H9 (cell line): ENCODE measurements around the gene STK24. TPM values are rescaled to one million over a fixed set of nuclear protein-coding genes. Genes with fewer than 3 reads are reported as not detected.
"Not testable (repeated sequence)": the region's sequence is repeated elsewhere in the genome, so short reads cannot be mapped to it uniquely, and the experiment has no call there.

Source experiments
- DNase-seq: peaks from one replicate; pipeline ENCODE4 v3.0.0-alpha.2; 2017
- H2AFZ ChIP-seq: one replicate; pipeline ENCODE4 v1.6.1; 2013; ENCODE audit warnings: mild to moderate bottlenecking, low read length, control low read depth, moderate library complexity
- H2AK5ac ChIP-seq: 2 replicates; pipeline ENCODE4 v1.6.1; 2013; ENCODE audit warnings: low read length, control low read depth, mixed read lengths; ENCODE audit not compliant: insufficient read length
- H2BK120ac ChIP-seq: one replicate; pipeline ENCODE4 v1.6.1; 2013; ENCODE audit warnings: low read depth, mild to moderate bottlenecking, low read length, control low read depth, inconsistent platforms; ENCODE audit not compliant: poor library complexity, severe bottlenecking
- H2BK12ac ChIP-seq: 2 replicates; pipeline ENCODE4 v1.6.1; 2013; ENCODE audit warnings: low read length, control low read depth, mixed read lengths, low read depth; ENCODE audit not compliant: insufficient read length
- H2BK15ac ChIP-seq: 2 replicates; pipeline ENCODE4 v1.6.1; 2013; ENCODE audit warnings: low read depth, low read length, control low read depth
- H2BK20ac ChIP-seq: one replicate; pipeline ENCODE4 v1.6.1; 2013; ENCODE audit warnings: low read depth, mild to moderate bottlenecking, low read length, control low read depth, inconsistent platforms; ENCODE audit not compliant: poor library complexity, severe bottlenecking
- H2BK5ac ChIP-seq: 2 replicates; pipeline ENCODE4 v1.6.1; 2013; ENCODE audit warnings: low read length, control low read depth, mixed read lengths; ENCODE audit not compliant: insufficient read length
- H3K14ac ChIP-seq: 2 replicates; pipeline ENCODE4 v1.6.1; 2013; ENCODE audit warnings: low read length, control low read depth; ENCODE audit not compliant: insufficient read depth
- H3K18ac ChIP-seq: 2 replicates; pipeline ENCODE4 v1.6.1; 2013; ENCODE audit warnings: low read depth, mild to moderate bottlenecking, mixed read lengths, low read length, control low read depth; ENCODE audit not compliant: insufficient read length
- H3K23ac ChIP-seq: 2 replicates; pipeline ENCODE4 v1.6.1; 2013; ENCODE audit warnings: low read length, control low read depth, mixed read lengths, low read depth; ENCODE audit not compliant: insufficient read length
- H3K23me2 ChIP-seq: 2 replicates; pipeline ENCODE4 v1.6.1; 2013; ENCODE audit warnings: low read depth, mild to moderate bottlenecking, mixed read lengths, low read length, control low read depth; ENCODE audit not compliant: insufficient read length, poor library complexity, severe bottlenecking
- H3K27ac ChIP-seq: 2 replicates; pipeline ENCODE4 v1.5.1; 2013; ENCODE audit warnings: low read length, control low read depth, mixed read lengths, low read depth; ENCODE audit not compliant: insufficient read length
- H3K27me3 ChIP-seq: 2 replicates; pipeline ENCODE4 v1.6.1; 2013; ENCODE audit warnings: low read length, control low read depth, inconsistent platforms; ENCODE audit not compliant: insufficient read depth
- H3K4ac ChIP-seq: 2 replicates; pipeline ENCODE4 v1.6.1; 2013; ENCODE audit warnings: low read depth, mild to moderate bottlenecking, control low read depth, inconsistent platforms, low read length, moderate library complexity
- H3K4me1 ChIP-seq: 2 replicates; pipeline ENCODE4 v1.6.1; 2013; ENCODE audit warnings: low read length, control low read depth, inconsistent platforms; ENCODE audit not compliant: insufficient read depth
- H3K4me2 ChIP-seq: 2 replicates; pipeline ENCODE4 v1.6.1; 2013; ENCODE audit warnings: low read length, control low read depth, mixed read lengths; ENCODE audit not compliant: insufficient read length, insufficient read depth
- H3K56ac ChIP-seq: 2 replicates; pipeline ENCODE4 v1.6.1; 2013; ENCODE audit warnings: low read depth, mild to moderate bottlenecking, mixed read lengths, low read length, control low read depth; ENCODE audit not compliant: insufficient read length
- H3K79me1 ChIP-seq: 2 replicates; pipeline ENCODE4 v1.6.1; 2013; ENCODE audit warnings: low read depth, mild to moderate bottlenecking, moderate library complexity, low read length, control low read depth, inconsistent platforms; ENCODE audit not compliant: insufficient read depth, poor library complexity, severe bottlenecking
- H3K79me2 ChIP-seq: 2 replicates; pipeline ENCODE4 v1.6.1; 2013; ENCODE audit warnings: low read length, control low read depth, inconsistent platforms; ENCODE audit not compliant: insufficient read depth
- H3K9ac ChIP-seq: 2 replicates; pipeline ENCODE4 v1.6.1; 2013; ENCODE audit warnings: low read length, control low read depth, mixed read lengths; ENCODE audit not compliant: insufficient read length; ENCODE audit errors: extremely low read depth
- H3K9me3 ChIP-seq: one replicate; pipeline ENCODE4 v1.6.1; 2013; ENCODE audit warnings: low read depth, low read length, inconsistent platforms; ENCODE audit not compliant: control insufficient read depth
- H3T11ph ChIP-seq: one replicate; pipeline ENCODE4 v1.6.1; 2013; ENCODE audit warnings: mild to moderate bottlenecking, low read length, control low read depth, inconsistent platforms
- H4K20me1 ChIP-seq: one replicate; pipeline ENCODE4 v1.6.1; 2013; ENCODE audit not compliant: control insufficient read depth, insufficient read length, insufficient read depth
- H4K5ac ChIP-seq: 2 replicates; pipeline ENCODE4 v1.6.1; 2013; ENCODE audit warnings: low read depth, mild to moderate bottlenecking, mixed read lengths, low read length, control low read depth; ENCODE audit not compliant: insufficient read length
- H4K8ac ChIP-seq: replicated peaks from 2 replicates; pipeline ENCODE4 v1.6.1; 2013; ENCODE audit warnings: low read length, control low read depth, mixed read lengths, low read depth; ENCODE audit not compliant: insufficient read length
- H4K91ac ChIP-seq: 2 replicates; pipeline ENCODE4 v1.6.1; 2013; ENCODE audit warnings: low read depth, mild to moderate bottlenecking, moderate library complexity, mixed read lengths, low read length, control low read depth; ENCODE audit not compliant: insufficient read length
- H3K27ac Mint-ChIP-seq, 3 experiments: 2 replicates in 2 of 3; 3 replicates in 1 of 3; pipeline ENCODE4 v1.8.0; 2020 to 2021; ENCODE audit warnings: mixed read lengths in 3 of 3, mild to moderate bottlenecking in 1 of 3, moderate library complexity in 1 of 3
- H3K27me3 Mint-ChIP-seq: 2 replicates; pipeline ENCODE4 v1.8.0; 2021; ENCODE audit warnings: low read depth, mild to moderate bottlenecking, moderate library complexity, mixed read lengths
- H3K36me3 Mint-ChIP-seq, 3 experiments: 2 replicates in 2 of 3; 3 replicates in 1 of 3; pipeline ENCODE4 v1.8.0; 2020 to 2021; ENCODE audit warnings: low read depth in 3 of 3, mixed read lengths in 3 of 3; ENCODE audit not compliant: insufficient read depth in 1 of 3
- H3K4me1 Mint-ChIP-seq, 2 experiments: 2 replicates each; pipeline ENCODE4 v1.8.0; 2020; ENCODE audit warnings: mixed read lengths in 2 of 2
- H3K4me3 Mint-ChIP-seq, 2 experiments: 2 replicates in 1 of 2; 3 replicates in 1 of 2; pipeline ENCODE4 v1.8.0; 2020 to 2021; ENCODE audit warnings: mild to moderate bottlenecking in 2 of 2, mixed read lengths in 2 of 2, moderate library complexity in 1 of 2
- H3K9me3 Mint-ChIP-seq, 2 experiments: 2 replicates in 1 of 2; 3 replicates in 1 of 2; pipeline ENCODE4 v1.8.0; 2020; ENCODE audit warnings: mild to moderate bottlenecking in 2 of 2, mixed read lengths in 2 of 2, moderate library complexity in 1 of 2
- CTCF ChIP-seq: fragments of 200-600 bp; sonication (generic); conservative IDR thresholded peaks from 3 replicates; pipeline ENCODE4 v1.8.0; 2021; ENCODE audit warnings: antibody characterized with exemption, mild to moderate bottlenecking
- WGBS: extraction: QIAGEN DNeasy Blood & Tissue Kit; methylation state at CpG from one replicate; pipeline ENCODE4 v1.1.7; 2013; ENCODE audit warnings: missing lambda C conversion rate, low lambda C conversion rate, mixed read lengths; ENCODE audit not compliant: insufficient read length; ENCODE audit errors: extremely low coverage; 5-methylcytosine and 5-hydroxymethylcytosine counted together
- total RNA-seq: library from RNA; stranded (reverse); gene quantifications from 2 replicates; pipeline ENCODE4 v1.2.1, GENCODE V29; 2021

The STK24 gene
- total RNA-seq, 1 experiment from 2014 or later = 134 TPM

GRCh38 chr13:98591721-98592361 lies 14.9 kb upstream of the STK24 start:
- H3T11ph ChIP-seq = no peak overlapping the region
- Mint-ChIP-seq H3K9me3 (no peaks in the 10 kb centered on the region; a peak in 1 of 5 replicates), H3K27me3 (peaks cover 3% of the 10 kb centered on the region; the same call in 1 of the 2 replicates), H3K4me3 (no peak overlapping the region), H3K4me1 (peaks cover 0 to 5% of the 10 kb centered on the region in 2 experiments; a peak in 2 of 4 replicates), H3K27ac (no peak overlapping the region), H3K36me3 (no peaks in the 10 kb centered on the region)
- H2BK15ac ChIP-seq = no peak overlapping the region
- WGBS = no CpG with 5 or more reads among the region's 2 CpGs
- no peak overlapping the region for H2BK20ac ChIP-seq
- H2AK5ac ChIP-seq = no peak overlapping the region
- H4K8ac ChIP-seq = no peak overlapping the region
- H3K79me2 ChIP-seq = no peaks in the 10 kb centered on the region
- H2AFZ ChIP-seq = no peak overlapping the region
- no peak for DNase-seq
- H3K4me1 ChIP-seq = no peaks in the 10 kb centered on the region
- H3K27me3 ChIP-seq = no peaks in the 10 kb centered on the region
- no peak overlapping the region for H3K9ac ChIP-seq
- no peak overlapping the region for H3K56ac ChIP-seq
- no peak overlapping the region for H4K91ac ChIP-seq
- no peak overlapping the region for H3K27ac ChIP-seq
- H2BK120ac ChIP-seq = no peak overlapping the region
- no peak overlapping the region for H2BK5ac ChIP-seq
- H3K79me1 ChIP-seq = no peaks in the 10 kb centered on the region
- no peak overlapping the region for H3K4ac ChIP-seq
- no peaks in the 10 kb centered on the region for H3K9me3 ChIP-seq
- H2BK12ac ChIP-seq = no peak overlapping the region
- no peak for TF ChIP-seq CTCF
- H4K20me1 ChIP-seq = no peaks in the 10 kb centered on the region
- no peak overlapping the region for H4K5ac ChIP-seq
- H3K23me2 ChIP-seq = no peaks in the 10 kb centered on the region
- H3K4me2 ChIP-seq = no peak overlapping the region
- H3K18ac ChIP-seq = no peak overlapping the region
- no peak overlapping the region for H3K23ac ChIP-seq
- no peak overlapping the region for H3K14ac ChIP-seq

- not testable (repeated sequence) for H4K20me1 ChIP-seq, H2BK20ac ChIP-seq, H2AFZ ChIP-seq, H3K14ac ChIP-seq, H3K56ac ChIP-seq, H3K27me3 Mint-ChIP-seq, H3K18ac ChIP-seq, H3T11ph ChIP-seq, H3K23ac ChIP-seq, H3K4ac ChIP-seq, H3K9me3 ChIP-seq, H3K79me2 ChIP-seq, H2BK120ac ChIP-seq, H2BK15ac ChIP-seq, H3K4me1 Mint-ChIP-seq, H3K79me1 ChIP-seq, H3K36me3 Mint-ChIP-seq, H3K27ac ChIP-seq, H4K91ac ChIP-seq, H3K9me3 Mint-ChIP-seq, DNase-seq, H4K8ac ChIP-seq, H3K4me3 Mint-ChIP-seq, H4K5ac ChIP-seq, H3K27me3 ChIP-seq, H3K4me1 ChIP-seq, H3K23me2 ChIP-seq, H2BK5ac ChIP-seq, H3K4me2 ChIP-seq, H2AK5ac ChIP-seq, H2BK12ac ChIP-seq, H3K27ac Mint-ChIP-seq, H3K9ac ChIP-seq
- no CpG with 5 or more reads among the region's 6 CpGs for WGBS
Measured at GRCh38 chr13:98590471-98590870, 13.6 kb upstream of the STK24 start.
